ENCODE results near the gene FOXC2.

The FOXC2 gene

GRCh38 chr16:86530251-86531190, 36.1 kb upstream of the FOXC2 start (continued):
- no peak for TF ChIP-seq GLIS3 (CRISPR knock-in tag; IDR thresholded peaks at IDR 0.05)
- no peak for TF ChIP-seq PATZ1 (CRISPR knock-in tag; IDR thresholded peaks at IDR 0.05; ENCODE audit: borderline replicate concordance)
- TF ChIP-seq CSRNP3 (CRISPR knock-in tag; IDR thresholded peaks at IDR 0.05) = no peak
- no peak for TF ChIP-seq PPARA (CRISPR knock-in tag; IDR thresholded peaks at IDR 0.05; ENCODE audit: borderline replicate concordance)
- TF ChIP-seq ZNF565 (CRISPR knock-in tag; conservative IDR thresholded peaks at IDR 0.05; ENCODE audit: low read depth) = no peak

- TF ChIP-seq OSR1 (CRISPR knock-in tag; IDR thresholded peaks at IDR 0.05) (no peak), CREB5 (CRISPR knock-in tag; IDR thresholded peaks at IDR 0.05; ENCODE audit: low read depth) (no peak), GLIS3 (CRISPR knock-in tag; IDR thresholded peaks at IDR 0.05) (no peak)
- ATAC-seq = no peak
These were observed 35.5 kb upstream of the FOXC2 start for GRCh38 chr16:86531191-86531545.

GRCh38 chr16:86531641-86532525, 34.7 kb upstream of the FOXC2 start:
- ATAC-seq = no peak
- no peak for TF ChIP-seq ZFP3 (CRISPR knock-in tag; IDR thresholded peaks at IDR 0.05)
- TF ChIP-seq CREB5 (CRISPR knock-in tag; IDR thresholded peaks at IDR 0.05; ENCODE audit: low read depth) = no peak
- no peak for TF ChIP-seq ZNF8 (CRISPR knock-in tag; IDR thresholded peaks at IDR 0.05)
- no peak for TF ChIP-seq RARB (CRISPR knock-in tag; IDR thresholded peaks at IDR 0.05)
- TF ChIP-seq OSR1 (CRISPR knock-in tag; IDR thresholded peaks at IDR 0.05) = no peak
- TF ChIP-seq TOX (CRISPR knock-in tag; IDR thresholded peaks at IDR 0.05; ENCODE audit: borderline replicate concordance) = no peak
- TF ChIP-seq TCF4 (CRISPR knock-in tag; IDR thresholded peaks at IDR 0.05; ENCODE audit: borderline replicate concordance) = no peak
- TF ChIP-seq ESRRG (CRISPR knock-in tag; IDR thresholded peaks at IDR 0.05) = no peak
- no peak for TF ChIP-seq BACH2 (CRISPR knock-in tag; IDR thresholded peaks at IDR 0.05; ENCODE audit: borderline replicate concordance)
- TF ChIP-seq ZFP30 (CRISPR knock-in tag; IDR thresholded peaks at IDR 0.05) = no peak
- TF ChIP-seq ZC3H10 (CRISPR knock-in tag; IDR thresholded peaks at IDR 0.05) = no peak
- TF ChIP-seq TSHZ2 (CRISPR knock-in tag; IDR thresholded peaks at IDR 0.05) = no peak
- no peak for TF ChIP-seq GLIS3 (CRISPR knock-in tag; IDR thresholded peaks at IDR 0.05)
- TF ChIP-seq SNAI2 (CRISPR knock-in tag; IDR thresholded peaks at IDR 0.05) = no peak
- TF ChIP-seq PPARA (CRISPR knock-in tag; IDR thresholded peaks at IDR 0.05; ENCODE audit: borderline replicate concordance) = no peak
- TF ChIP-seq ARNTL (CRISPR knock-in tag; IDR thresholded peaks at IDR 0.05; ENCODE audit: borderline replicate concordance, low read depth) = no peak
- no peak for TF ChIP-seq ZNF70 (CRISPR knock-in tag; IDR thresholded peaks at IDR 0.05)
- no peak for TF ChIP-seq ISL1 (CRISPR knock-in tag; IDR thresholded peaks at IDR 0.05)
- no peak for TF ChIP-seq PATZ1 (CRISPR knock-in tag; IDR thresholded peaks at IDR 0.05; ENCODE audit: borderline replicate concordance)
- TF ChIP-seq CSDC2 (CRISPR knock-in tag; IDR thresholded peaks at IDR 0.05) = no peak
